ENCODE measurements around the gene ARRDC2.
"Not testable (repeated sequence)": the region's sequence is repeated elsewhere in the genome, so short reads cannot be mapped to it uniquely, and the experiment has no call there.

The ARRDC2 gene

DNA sequence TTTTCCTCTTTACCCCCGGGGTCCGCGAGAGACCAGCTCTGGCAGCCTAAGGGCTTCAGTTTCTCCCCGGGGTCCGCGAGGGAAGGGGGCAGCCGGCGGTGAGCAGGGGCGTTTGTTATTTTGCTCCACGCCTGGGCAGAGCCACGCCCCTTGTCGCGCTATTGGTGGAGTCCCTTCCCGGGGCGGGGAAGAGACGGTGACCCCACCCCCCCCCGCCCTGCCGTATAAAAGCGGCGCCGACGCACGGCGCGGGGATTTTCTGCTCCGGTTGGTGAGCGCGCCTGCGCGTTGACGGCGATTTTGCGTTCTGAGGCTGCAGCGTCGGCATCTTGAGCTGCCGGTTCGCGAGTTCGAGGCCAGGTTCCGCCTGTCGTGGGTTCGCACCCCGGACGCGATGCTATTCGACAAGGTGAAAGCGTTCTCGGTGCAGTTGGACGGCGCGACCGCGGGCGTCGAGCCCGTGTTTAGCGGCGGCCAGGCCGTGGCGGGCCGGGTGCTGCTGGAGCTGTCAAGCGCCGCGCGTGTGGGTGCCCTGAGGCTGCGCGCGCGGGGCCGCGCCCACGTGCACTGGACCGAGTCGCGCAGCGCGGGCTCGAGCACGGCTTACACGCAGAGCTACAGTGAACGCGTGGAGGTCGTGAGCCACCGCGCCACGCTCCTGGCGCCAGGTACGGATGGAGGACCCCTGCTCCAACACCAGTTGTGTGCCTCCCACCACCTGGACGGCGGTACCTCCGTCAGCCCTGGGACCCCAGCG lies at the start of gene ARRDC2:
TSS of gene ARRDC2 (plus strand) at position 254 of the 757 bp plus-strand sequence. CDS start at position 395, 141 bp downstream.
- peak; percentile 85 for DNase-seq

- DNase-seq: no peak
Observed at GRCh38 chr19:17963936-17964691, 43.9 kb upstream of the ARRDC2 start.

DNA sequence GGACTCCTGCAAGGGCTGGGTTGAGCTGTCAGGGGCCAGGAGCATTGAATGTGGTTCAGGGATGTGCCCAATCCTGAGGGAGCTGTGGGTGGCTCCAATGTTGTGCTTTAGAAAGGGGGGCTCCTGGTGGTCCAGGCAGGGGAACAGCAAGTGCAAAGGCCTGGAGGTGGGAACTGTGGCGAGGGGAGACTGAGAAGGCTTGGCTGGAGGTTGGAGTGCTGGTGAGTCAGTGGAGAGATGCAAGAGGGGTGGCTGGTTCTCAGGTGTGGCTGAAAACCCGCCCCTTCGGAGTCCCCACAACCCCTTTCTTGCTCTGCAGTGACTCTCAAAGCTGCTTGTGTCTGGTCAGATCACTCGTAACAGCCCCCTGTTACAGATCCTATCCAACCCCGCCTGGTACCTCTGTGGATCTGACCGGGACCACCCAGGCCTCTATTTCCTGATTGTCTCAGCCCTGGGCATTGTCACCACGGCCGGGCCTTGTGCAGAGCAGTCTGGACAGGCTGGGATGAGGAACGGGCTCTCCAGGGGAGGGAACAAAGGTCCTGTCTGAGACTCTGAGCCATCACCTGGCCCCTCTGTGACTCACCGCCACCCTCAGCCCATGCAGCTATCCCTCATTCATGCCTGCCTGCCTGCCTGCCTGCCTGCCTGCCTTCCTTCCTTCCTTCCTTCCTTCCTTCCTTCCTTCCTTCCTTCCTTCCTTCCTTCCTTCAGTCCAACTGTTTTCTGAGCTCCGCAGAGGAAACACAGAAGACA lies 42.4 kb upstream of the ARRDC2 start:
- no peak for DNase-seq

GRCh38 chr19:17966129-17966483 lies 41.9 kb upstream of the ARRDC2 start:
- no peak for DNase-seq

GRCh38 chr19:17966550-17967256 lies 41.3 kb upstream of the ARRDC2 start, which contains the start of gene KCNN1:
Gene KCNN1 (plus strand): TSS chr19:17967107. CDS start chr19:17973889, 6,782 bp downstream.
- no peak for DNase-seq

DNA sequence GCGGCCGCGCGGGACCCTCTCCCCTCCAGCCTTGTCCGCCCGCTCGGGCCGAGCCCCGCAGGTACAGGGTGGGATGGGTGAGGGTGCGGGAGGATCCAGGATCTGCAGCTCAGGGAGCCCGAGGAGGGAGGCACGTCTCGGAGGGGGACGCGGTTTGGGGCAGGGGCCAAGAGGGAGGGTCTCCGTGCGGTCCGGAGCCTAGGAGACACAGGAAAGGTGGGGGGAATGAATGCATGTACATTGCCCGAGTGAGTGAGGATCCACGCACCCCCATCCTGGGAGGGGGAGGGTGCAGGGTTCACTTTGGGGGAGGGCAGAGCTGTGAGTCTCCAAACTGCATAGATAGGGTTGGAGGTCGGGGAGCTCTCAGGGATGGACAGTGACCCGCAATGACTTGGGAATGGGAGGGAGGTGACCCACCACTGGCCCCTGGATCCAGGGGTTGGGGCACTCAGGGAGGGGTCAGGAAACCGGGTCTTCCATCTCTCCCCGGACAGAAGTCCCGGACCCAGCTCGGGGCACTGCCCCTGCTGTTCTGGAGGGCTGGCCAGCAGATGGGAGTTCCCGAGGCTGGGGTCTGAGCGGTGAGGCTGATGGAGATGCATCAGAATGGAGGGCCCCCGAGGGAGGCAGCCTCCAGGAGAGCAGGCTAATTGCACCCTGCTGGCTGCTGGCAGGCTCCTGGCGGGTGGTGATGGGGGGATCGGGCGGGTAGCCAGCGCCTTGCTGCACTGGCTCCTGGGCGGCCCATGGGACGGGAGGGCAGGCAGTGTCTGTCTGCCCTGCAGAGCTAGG lies 40.5 kb upstream of the ARRDC2 start:
- no peak for DNase-seq

DNA sequence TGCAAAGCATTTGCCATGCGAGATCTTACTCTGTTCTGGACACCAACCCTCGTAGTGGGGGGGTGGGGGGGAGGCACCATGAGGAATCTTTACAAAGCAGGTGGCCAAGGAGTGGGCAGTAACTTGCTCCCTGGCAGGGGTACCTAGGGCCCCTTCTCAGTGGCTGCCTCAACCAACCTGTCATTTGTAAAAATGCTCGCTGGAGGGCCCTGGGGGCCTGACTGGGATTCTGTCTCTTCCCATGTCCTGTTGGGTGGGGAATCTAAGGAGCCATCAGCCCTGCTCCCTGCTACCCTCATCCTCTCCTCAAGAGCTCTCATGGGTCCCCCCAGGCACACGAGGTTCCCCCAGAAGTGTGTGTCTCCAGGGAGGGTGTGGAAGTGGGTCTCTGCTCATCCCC lies 39.6 kb upstream of the ARRDC2 start:
- no peak for DNase-seq

DNA sequence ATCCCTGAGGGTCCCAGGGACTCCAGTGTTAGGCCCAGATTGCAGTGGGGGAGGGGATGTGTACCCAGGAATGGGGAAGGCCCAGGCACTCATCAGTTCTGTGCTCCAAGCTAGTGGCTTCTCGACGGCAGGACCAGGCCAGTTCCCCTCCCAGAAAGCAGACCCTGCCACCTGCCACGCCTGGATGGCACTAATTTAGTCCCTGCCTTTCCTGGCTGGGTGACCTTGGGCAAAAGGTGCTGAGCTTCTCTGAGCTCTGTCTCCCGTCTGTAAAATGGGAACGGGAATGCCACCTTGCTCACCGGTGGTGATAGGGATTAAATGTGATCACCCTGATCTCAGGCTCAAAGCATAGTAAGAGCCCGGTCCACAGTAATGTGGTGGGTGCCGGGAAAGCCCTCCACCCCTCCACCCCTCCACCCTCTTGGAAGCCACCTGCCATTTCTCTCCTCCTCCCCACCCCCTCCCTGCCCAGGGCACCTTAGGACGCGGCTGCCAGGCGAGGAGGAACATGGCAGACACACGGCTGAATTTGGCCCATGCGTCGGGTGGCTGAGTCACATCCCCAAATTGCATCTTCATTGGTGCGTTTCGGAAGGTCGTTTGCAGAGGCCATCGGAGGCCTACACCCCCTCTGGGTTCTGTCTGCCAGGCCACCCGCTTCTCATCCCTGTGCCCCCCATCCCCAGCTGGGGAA lies 38.7 kb upstream of the ARRDC2 start:
- DNase-seq: no peak

DNA sequence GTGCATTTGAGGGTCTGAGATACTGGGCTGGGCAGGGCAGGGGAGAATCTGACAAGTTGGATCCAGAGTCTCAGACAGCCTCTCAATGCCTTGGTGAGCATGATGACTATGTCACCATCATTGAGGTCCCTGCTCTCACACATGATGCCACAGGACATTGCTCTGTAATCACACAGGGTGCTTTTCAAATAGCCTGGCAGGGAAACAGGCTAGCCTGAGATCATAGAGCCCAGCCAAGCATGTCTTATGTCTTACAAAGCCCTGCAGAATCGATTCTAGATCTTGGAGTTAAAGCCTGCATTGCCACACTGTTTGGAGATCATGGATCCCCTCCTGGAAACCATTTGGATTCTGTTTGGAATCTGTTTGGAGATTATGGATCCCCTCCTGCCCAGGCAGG lies 35.7 kb upstream of the ARRDC2 start:
- no peak for DNase-seq

DNA sequence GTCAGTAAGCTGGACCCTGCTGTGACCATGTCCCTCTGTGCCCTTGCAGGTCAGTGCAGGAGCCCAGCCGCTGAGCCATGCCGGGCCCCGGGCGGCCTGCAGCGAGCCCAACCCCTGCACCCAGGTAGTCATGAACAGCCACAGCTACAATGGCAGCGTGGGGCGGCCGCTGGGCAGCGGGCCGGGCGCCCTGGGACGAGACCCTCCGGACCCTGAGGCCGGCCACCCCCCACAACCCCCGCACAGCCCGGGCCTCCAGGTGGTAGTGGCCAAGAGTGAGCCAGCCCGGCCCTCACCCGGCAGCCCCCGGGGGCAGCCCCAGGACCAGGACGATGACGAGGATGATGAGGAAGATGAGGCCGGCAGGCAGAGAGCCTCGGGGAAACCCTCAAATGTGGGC lies 34.2 kb upstream of the ARRDC2 start:
- no peak for DNase-seq

DNA sequence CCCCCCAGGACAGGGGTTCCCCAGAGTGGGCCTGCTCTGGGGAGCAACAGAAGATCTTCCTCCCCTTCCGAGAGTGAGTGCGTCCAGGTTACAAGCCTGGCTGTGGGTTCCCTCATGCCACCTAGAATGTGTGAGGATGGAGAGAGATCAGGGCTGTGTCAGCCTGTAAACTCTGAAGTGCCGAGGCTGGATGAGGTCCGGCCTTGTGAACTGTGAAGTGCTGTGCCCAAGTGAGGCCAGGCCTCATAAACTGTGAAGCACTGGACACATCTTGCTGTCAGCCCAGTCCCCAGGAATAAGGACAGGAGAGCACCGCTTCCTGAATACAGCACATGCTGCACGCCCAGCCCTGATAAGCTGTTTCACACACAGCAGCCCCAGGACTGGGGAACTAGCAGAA lies 33.4 kb upstream of the ARRDC2 start:
- no peak for DNase-seq

DNA sequence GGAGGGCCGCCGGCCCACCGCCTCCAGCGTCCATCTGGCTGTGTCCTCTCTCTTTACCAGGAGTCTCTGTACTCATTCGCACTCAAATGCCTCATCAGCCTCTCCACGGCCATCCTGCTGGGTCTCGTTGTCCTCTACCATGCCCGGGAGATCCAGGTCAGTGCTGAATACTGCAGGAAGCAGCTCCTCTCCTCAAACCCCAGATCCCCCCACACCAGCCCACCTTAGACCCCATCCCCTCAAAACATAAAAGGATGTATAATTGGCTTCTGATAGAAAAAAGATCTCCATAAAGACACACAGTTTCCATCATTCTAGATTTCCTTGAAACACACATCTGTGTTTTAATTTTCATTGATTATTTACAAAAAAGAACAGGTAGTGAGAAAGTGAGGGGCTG lies 32.9 kb upstream of the ARRDC2 start:
- no peak for DNase-seq

DNA sequence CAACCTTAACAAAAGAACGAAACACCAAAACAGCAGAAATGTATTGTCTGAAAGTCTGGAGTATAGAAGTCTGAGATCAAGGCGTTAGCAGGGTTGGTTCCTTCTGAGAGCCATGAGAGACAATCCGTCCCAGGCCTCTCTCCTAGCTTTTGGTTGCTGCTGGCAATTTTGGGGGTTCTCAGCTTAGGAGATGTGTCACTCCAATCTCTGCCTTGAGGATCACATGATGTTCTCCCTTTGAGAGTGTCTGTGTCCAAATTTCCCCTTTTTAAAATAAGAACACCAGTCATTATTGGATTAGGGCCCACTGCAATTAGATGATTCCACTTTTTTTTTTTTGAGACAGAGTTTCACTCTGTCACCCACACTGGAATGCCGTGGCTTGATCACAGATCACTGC lies 30.9 kb upstream of the ARRDC2 start:
- DNase-seq: no peak

DNA sequence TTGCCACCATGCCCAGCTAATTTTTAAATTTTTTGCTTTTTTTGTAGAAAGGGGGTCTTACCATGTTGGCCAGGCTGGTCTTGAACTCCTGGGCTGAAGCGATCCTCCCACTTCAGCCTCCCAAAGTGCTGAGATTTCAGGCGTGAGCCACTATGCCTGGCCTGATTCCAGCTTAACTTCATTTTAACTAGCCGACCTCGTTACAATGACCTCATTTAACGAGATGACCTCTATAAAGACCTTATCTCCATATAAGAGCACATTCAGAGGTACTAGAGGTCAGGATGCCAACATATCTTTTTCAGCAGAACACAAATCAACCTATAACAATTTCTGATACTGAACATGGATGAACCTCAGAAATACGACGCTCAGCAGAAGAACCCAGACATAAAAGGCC lies 30.5 kb upstream of the ARRDC2 start:
- DNase-seq: no peak

DNA sequence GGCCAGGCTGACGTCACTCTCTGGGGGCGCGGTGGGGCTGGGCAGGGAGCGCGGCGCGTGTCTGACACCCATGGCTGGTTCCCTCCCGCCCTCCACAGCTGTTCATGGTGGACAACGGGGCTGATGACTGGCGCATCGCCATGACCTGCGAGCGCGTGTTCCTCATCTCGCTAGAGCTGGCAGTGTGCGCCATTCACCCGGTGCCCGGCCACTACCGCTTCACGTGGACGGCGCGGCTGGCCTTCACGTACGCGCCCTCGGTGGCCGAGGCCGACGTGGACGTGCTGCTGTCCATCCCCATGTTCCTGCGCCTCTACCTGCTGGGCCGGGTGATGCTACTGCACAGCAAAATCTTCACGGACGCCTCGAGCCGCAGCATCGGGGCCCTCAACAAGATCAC lies 26.4 kb upstream of the ARRDC2 start:
- DNase-seq: no peak

DNA sequence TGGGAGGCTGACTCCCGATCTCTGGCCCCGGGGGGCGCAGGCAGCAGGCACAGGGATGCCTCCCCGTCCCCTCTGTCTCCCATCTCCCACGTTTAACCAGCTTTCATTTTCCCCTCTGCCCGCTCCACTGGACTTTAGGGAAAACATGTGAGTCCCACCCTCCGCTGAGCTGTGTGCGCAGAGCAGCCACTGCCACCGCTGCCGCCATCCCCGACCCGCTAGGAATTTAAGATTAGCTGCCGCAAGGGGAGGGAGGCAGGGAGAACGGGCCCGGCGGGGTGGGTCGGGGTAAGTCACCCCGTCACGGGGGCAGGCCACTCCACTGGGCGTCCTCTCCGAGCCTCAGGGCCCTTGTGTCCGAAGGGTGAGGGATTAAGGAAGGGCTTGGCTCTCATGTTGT lies 25.5 kb upstream of the ARRDC2 start:
- DNase-seq: no peak

DNA sequence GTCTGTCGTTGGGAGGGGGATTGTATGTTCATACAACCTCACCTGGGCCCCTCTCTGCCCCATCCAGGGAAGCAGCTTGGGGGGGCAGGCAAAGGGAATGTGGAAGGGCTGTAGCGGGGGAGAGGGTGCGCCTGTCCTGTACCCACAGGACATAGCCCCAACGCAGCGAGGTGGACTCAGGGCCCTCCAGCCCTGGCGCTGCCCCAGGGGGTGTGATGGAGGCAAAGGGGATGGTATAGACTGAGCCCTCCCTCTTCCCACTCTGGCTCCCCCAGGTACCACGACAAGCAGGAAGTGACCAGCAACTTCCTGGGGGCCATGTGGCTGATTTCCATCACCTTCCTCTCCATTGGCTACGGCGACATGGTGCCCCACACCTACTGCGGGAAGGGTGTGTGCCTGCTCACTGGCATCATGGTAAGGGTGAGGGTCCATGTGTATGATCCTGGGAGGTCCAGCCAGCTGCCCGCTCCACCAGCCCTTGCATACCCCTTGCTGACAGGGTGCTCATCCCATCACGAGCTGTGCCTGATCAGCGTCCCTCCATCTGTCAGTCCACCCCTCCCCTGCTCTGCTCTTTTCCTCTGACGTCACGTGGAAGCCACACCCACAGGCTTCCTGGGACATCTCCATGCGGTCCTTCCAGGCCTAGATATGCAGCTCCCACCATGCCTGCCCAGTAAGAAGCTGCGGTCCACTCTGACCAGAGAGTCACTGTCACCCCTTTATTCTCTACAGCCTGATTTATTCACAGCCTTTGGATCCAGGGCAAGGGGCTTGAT lies 22.7 kb upstream of the ARRDC2 start:
- DNase-seq: no peak

DNA sequence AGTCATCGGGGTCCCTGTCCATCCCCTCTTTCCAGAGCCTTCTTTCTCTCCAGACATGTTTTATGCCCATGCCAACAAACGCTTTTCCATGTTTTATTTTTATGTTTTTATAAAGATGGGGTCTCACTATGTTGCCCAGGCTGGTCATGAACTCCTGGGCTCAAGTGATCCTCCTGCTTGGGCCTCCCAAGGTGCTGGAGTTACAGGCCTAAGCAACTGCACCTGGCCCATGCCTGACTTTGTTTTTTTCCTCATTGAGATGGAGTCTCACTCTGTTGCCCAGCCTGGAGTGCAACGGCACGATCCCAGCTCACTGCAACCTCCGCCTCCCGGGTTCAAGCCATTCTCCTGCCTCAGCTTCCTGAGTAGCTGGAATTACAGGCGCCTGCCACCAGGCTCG lies 21.4 kb upstream of the ARRDC2 start:
- not testable (repeated sequence) for DNase-seq

GRCh38 chr19:17988161-17988560 lies 19.8 kb upstream of the ARRDC2 start:
- DNase-seq: no peak

GRCh38 chr19:17989425-17990094 lies 18.4 kb upstream of the ARRDC2 start:
- no peak for DNase-seq
